IPS-15b (cell line): ENCODE results near the gene DMKN.

Experiments used
- H3K27me3 ChIP-seq: one replicate; pipeline ENCODE4 v1.6.1; 2013; ENCODE audit warnings: low read length; ENCODE audit not compliant: control insufficient read depth, insufficient read depth
- H3K36me3 ChIP-seq: one replicate; pipeline ENCODE4 v1.6.1; 2013; ENCODE audit warnings: low read length; ENCODE audit not compliant: control insufficient read depth, insufficient read depth
- H3K4me1 ChIP-seq: one replicate; pipeline ENCODE4 v1.6.1; 2013; ENCODE audit warnings: mild to moderate bottlenecking, low read length; ENCODE audit not compliant: control insufficient read depth, insufficient read depth
- H3K4me3 ChIP-seq: one replicate; pipeline ENCODE4 v1.5.1; 2013; ENCODE audit warnings: low read depth, low read length
- H3K9ac ChIP-seq: one replicate; pipeline ENCODE4 v1.6.1; 2013; ENCODE audit warnings: low read depth, mild to moderate bottlenecking, low read length
- H3K9me3 ChIP-seq: one replicate; pipeline ENCODE4 v1.6.1; 2013; ENCODE audit warnings: mild to moderate bottlenecking, low read length; ENCODE audit not compliant: control insufficient read depth, insufficient read depth

The DMKN gene

DNA sequence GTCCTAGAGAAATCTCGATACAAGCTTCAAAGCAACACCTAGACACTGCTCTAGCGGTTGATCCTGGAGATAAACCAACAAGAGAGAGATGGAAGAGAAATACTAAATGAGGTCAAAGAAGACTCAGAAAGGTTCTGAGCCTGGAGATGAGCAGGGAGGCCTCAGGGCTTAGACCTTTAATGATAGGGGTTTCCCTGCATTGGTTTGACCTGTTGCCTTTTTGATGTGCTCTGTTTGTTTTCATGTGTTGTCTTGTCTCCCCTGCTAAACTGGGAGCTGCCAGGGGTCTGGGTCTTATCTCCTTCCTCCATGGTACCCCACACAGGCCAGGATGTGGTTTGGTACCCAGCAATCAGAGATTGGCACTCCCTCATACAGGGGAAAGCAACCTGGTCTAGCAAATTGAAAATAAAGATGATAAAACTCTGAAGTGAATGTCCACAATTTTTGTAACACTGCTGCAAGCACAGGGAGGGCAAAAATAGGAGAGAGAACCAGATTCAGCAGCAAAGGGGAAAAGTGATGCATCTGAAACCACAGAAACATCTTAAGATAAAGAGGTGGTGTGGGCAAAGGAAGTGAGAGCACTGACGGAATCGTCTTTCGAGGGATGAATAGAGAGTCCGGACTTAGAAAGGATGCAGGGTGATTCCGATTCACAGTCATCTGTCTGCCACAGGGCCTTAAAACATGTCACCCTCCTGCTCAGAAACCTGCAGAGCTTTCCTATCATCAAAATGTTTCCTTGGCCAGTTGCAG, 61.9 kb downstream of the DMKN start:
- Histone ChIP-seq H3K36me3 (no peaks in the 10 kb centered on the region), H3K9ac (no peak overlapping the region), H3K4me1 (no peaks in the 10 kb centered on the region), H3K9me3 (no peaks in the 10 kb centered on the region), H3K4me3 (no peak overlapping the region), H3K27me3 (no peaks in the 10 kb centered on the region)

DNA sequence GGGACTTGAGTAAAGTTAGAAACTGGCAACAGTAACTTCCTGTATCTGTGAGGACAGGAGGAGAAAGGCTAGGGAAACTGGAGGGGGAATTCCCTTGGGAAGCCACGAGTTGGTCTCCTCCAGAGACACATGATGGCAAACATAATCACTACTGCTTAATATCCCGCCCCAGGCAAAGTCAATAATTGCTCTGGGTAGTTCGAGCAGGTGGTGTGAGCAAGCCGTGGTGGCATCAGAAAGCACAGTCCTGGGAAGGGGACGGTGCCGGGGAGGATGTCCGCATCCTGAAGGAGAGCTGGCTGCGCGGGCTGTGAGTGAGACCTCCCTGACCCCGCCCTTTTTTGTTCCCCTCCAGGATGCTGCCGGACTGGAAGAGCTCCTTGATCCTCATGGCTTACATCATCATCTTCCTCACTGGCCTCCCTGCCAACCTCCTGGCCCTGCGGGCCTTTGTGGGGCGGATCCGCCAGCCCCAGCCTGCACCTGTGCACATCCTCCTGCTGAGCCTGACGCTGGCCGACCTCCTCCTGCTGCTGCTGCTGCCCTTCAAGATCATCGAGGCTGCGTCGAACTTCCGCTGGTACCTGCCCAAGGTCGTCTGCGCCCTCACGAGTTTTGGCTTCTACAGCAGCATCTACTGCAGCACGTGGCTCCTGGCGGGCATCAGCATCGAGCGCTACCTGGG, 63.9 kb downstream of the DMKN start:
- Histone ChIP-seq H3K36me3 (no peaks in the 10 kb centered on the region), H3K9me3 (no peaks in the 10 kb centered on the region), H3K27me3 (no peaks in the 10 kb centered on the region), H3K4me1 (no peaks in the 10 kb centered on the region), H3K4me3 (no peak overlapping the region), H3K9ac (no peak overlapping the region)

DNA sequence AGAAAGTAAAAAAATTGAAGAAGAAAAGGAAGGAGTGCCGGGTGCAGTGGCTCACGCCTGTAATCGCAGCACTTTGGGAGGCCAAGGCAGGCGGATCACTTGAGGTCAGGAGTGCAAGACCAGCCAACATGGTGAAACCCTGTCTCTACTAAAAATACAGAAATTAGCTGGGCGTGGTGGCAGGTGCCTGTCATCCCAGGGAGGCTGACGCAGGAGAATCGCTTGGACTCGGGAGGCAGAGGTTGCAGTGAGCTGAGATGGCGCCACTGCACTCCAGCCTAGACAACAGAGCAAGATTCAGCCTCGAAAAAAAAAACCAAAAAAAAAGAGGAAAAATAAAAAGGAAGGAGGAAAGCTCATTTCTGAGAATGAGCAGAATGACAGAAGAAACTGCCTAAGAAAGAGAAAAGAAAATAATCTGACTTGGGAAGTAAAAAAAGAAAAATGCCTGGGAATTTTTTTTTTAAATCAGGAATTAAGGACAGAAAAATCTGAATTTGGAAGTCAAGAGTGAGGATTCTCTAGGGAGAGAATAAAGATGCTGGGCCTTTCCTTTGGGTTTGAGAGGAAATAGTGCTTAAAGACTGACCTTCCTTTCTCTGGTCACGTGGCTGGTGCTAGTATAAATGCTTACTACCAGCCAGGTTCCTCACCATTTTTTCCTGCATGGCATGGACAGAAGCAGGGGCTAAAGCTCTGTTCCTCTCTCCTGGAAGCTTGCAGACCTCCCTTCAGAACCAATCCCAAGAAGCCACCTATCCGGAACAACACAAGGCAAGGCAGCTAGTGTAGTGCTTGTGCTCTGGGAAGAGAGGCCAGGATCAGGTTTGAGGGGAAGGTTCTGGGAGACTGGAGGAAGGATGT, 65.6 kb downstream of the DMKN start, which contains the start of gene FFAR2:
Gene FFAR2 (plus strand): TSS at position 652 of the 864 bp plus-strand sequence. CDS start 1,458 bp downstream, outside the sequence.
- no peaks in the 10 kb centered on the region for H3K36me3 ChIP-seq
- no peak within 1 kb of the TSS for H3K9ac ChIP-seq
- no peaks in the 10 kb centered on the region for H3K4me1 ChIP-seq
- H3K4me3 ChIP-seq = no peak within 1 kb of the TSS
- H3K27me3 ChIP-seq = no peaks in the 10 kb centered on the region
- no peaks in the 10 kb centered on the region for H3K9me3 ChIP-seq
